WERI-Rb-1 (cell line): ENCODE data around the gene GPX4.

Experiments
- DNase-seq: peaks from one replicate; pipeline ENCODE4 v3.0.0-alpha.2; 2020
- H3K27ac ChIP-seq: fragments of 250-450 bp; sonication (Bioruptor Pico); 2 replicates; pipeline ENCODE4 v1.5.1; 2020; ENCODE audit warnings: mild to moderate bottlenecking, moderate library complexity
- H3K27me3 ChIP-seq: fragments of 250-450 bp; sonication (Bioruptor Pico); 2 replicates; pipeline ENCODE4 v1.5.1; 2021; ENCODE audit warnings: mild to moderate bottlenecking, low read depth, moderate library complexity; ENCODE audit not compliant: insufficient read depth, severe bottlenecking
- H3K36me3 ChIP-seq: fragments of 250-450 bp; sonication (Bioruptor Pico); 2 replicates; pipeline ENCODE4 v1.5.1; 2020; ENCODE audit warnings: mild to moderate bottlenecking, moderate library complexity
- H3K4me3 ChIP-seq: 2 replicates; pipeline ENCODE4 v1.5.1; 2011; ENCODE audit warnings: low read depth, mild to moderate bottlenecking, control low read depth, low read length
- H3K9me3 ChIP-seq: fragments of 250-450 bp; sonication (Bioruptor Pico); 2 replicates; pipeline ENCODE4 v1.5.1; 2021; ENCODE audit warnings: mild to moderate bottlenecking, moderate library complexity; ENCODE audit not compliant: severe bottlenecking
- TF ChIP-seq, protein P1 (sequence below): IDR thresholded peaks from 2 replicates; pipeline ENCODE4 v1.5.1; 2011; ENCODE audit warnings: low read depth, mild to moderate bottlenecking, control low read depth, inconsistent platforms, low read length

The GPX4 gene

GRCh38 chr19:1135454-1135853 is 31.7 kb downstream of the GPX4 start:
- TF ChIP-seq, protein P1, sequence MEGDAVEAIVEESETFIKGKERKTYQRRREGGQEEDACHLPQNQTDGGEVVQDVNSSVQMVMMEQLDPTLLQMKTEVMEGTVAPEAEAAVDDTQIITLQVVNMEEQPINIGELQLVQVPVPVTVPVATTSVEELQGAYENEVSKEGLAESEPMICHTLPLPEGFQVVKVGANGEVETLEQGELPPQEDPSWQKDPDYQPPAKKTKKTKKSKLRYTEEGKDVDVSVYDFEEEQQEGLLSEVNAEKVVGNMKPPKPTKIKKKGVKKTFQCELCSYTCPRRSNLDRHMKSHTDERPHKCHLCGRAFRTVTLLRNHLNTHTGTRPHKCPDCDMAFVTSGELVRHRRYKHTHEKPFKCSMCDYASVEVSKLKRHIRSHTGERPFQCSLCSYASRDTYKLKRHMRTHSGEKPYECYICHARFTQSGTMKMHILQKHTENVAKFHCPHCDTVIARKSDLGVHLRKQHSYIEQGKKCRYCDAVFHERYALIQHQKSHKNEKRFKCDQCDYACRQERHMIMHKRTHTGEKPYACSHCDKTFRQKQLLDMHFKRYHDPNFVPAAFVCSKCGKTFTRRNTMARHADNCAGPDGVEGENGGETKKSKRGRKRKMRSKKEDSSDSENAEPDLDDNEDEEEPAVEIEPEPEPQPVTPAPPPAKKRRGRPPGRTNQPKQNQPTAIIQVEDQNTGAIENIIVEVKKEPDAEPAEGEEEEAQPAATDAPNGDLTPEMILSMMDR, result no peak

DNA sequence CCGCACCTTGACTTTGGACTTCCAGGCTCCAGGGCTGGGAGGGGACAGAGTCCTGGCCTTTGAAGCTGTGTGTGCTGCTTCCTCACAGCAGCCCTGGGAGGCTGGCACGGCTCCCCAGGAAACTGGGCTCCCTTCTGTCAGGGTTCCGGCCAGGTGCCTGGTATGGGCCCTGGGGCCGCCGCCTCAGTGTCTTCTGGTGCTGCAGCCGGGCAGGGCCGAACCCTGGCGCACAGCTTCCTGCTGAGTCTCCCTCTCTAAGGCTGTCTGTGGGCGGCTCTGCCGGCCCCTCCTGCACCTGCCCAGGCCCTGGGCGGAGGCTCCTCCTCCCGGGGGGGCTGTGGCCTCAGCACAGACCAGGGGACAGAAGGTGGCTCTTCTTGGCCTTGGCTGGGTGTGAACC is 32.4 kb downstream of the GPX4 start:
- Histone ChIP-seq H3K27ac (peak overlapping the region; percentile 75), H3K9me3 (no peaks in the 10 kb centered on the region), H3K27me3 (no peaks in the 10 kb centered on the region), H3K4me3 (peak overlapping the region; percentile 24), H3K36me3 (no peaks in the 10 kb centered on the region; the same call in 1 of the 2 replicates)
- TF ChIP-seq, protein P1, result no peak
- DNase-seq, result peak; percentile 90

More at GRCh38 chr19:1135454-1135853, 31.7 kb downstream of the GPX4 start:
- DNase-seq, result no peak
- no peaks in the 10 kb centered on the region for H3K27me3 ChIP-seq
- H3K4me3 ChIP-seq, result no peak overlapping the region
- no peaks in the 10 kb centered on the region; the same call in 1 of the 2 replicates for H3K36me3 ChIP-seq
- peak overlapping the region; percentile 75 for H3K27ac ChIP-seq
- H3K9me3 ChIP-seq, result no peaks in the 10 kb centered on the region

DNA sequence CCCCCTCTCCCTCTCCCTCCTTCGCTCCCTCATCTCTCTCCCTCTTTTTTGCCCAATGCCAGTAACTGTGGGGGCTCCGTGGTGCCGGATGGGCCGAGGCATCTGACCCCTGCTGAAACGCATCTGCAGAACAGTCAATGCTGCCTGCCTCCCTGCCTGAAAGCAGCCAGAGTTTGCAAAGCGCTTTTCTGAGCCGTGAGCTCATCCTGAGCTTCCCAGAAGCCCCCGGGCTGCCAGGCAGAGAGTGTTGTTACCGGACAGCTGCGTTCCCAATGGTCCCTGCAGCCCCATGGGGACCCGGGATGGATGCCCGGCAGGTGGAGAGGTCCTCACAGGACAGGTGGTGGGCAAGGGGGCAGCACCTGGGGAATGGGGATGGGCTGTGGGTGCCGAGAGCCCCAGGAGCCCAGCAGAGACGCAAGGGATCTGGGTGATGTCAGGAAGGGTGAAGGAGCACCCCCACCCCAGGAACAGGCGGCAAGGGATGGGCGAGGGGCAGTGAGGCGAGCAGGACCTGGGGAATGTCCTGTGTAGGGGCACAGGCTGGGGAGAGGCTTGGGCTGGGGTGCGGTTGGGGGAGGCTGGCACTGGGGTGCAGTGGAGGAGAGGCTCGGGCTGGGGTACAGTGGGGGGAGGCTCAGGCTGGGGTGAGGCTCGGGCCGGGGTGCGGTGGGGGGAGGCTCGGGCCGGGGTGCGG is 33.0 kb downstream of the GPX4 start:
- Histone ChIP-seq H3K27ac (peak overlapping the region; percentile 75), H3K4me3 (peak overlapping the region; percentile 24), H3K36me3 (no peaks in the 10 kb centered on the region; the same call in 1 of the 2 replicates), H3K27me3 (no peaks in the 10 kb centered on the region), H3K9me3 (no peaks in the 10 kb centered on the region)
- TF ChIP-seq, protein P1, result no peak
- peak; percentile 56 for DNase-seq

DNA sequence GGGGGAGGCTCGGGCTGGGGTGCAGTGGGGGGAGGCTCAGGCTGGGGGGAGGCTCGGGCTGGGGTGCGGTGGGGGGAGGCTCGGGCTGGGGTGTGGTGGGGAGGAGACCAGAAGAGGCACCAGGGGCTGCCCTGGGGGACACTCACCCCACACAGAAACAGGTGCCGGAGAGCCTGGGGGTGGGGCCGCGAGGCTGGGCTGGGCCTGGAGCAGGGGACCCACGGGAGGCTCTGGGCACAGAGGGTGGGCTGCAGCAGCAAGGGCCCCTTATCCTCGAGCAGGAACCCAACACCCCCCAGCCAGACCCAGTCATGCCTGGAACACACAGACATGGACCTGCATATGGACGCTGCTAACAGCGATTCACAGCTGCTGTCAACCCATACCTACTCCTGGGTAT is 34.3 kb downstream of the GPX4 start:
- Histone ChIP-seq H3K4me3 (no peak overlapping the region), H3K36me3 (peaks cover 5% of the 10 kb centered on the region), H3K27ac (no peak overlapping the region), H3K9me3 (no peaks in the 10 kb centered on the region), H3K27me3 (no peaks in the 10 kb centered on the region)
- TF ChIP-seq, protein P1, result no peak
- no peak for DNase-seq

GRCh38 chr19:1139126-1139525 is 35.3 kb downstream of the GPX4 start:
- no peak for DNase-seq

More at GRCh38 chr19:1139126-1139525, 35.3 kb downstream of the GPX4 start:
- no peaks in the 10 kb centered on the region for H3K27me3 ChIP-seq
- no peak overlapping the region for H3K27ac ChIP-seq
- H3K9me3 ChIP-seq, result no peaks in the 10 kb centered on the region
- H3K36me3 ChIP-seq, result peaks cover 7% of the 10 kb centered on the region
- TF ChIP-seq, protein P1, result no peak
- H3K4me3 ChIP-seq, result no peak overlapping the region
